Neutrophil (primary cell): ENCODE results near the gene PREX1.

Experiments
- H3K27ac ChIP-seq: fragments of 200-600 bp; sonication (generic); 2 replicates; pipeline ENCODE4 v1.5.1; 2016; ENCODE audit warnings: mild to moderate bottlenecking, moderate library complexity
- H3K27me3 ChIP-seq: fragments of 200-600 bp; sonication (generic); 2 replicates; pipeline ENCODE4 v1.6.0; 2016; ENCODE audit warnings: mild to moderate bottlenecking
- H3K36me3 ChIP-seq: fragments of 200-600 bp; sonication (generic); 2 replicates; pipeline ENCODE4 v1.5.1; 2017
- H3K4me1 ChIP-seq, 2 experiments: fragments of 200-600 bp in 1 of 2; sonication (generic) in 1 of 2; 1 replicate in 1 of 2; 2 replicates in 1 of 2; pipeline versions ENCODE4 v1.5.1 to v1.6.1; 2013 to 2016; ENCODE audit warnings: low read depth in 1 of 2, low read length in 1 of 2, mild to moderate bottlenecking in 1 of 2, moderate library complexity in 1 of 2; ENCODE audit not compliant: control insufficient read depth in 1 of 2, insufficient read depth in 1 of 2
- H3K4me3 ChIP-seq, 2 experiments: fragments of 200-600 bp in 1 of 2; sonication (generic) in 1 of 2; 1 replicate in 1 of 2; 2 replicates in 1 of 2; pipeline ENCODE4 v1.5.1; 2013 to 2016; ENCODE audit warnings: low read depth in 1 of 2, low read length in 1 of 2, mild to moderate bottlenecking in 1 of 2, moderate library complexity in 1 of 2
- H3K9me3 ChIP-seq: fragments of 200-600 bp; sonication (generic); 2 replicates; pipeline ENCODE4 v1.5.1; 2016
- CTCF ChIP-seq: fragments of 200-600 bp; sonication (generic); IDR thresholded peaks from 2 replicates; pipeline ENCODE4 v1.5.1; 2016; ENCODE audit warnings: antibody characterized with exemption

Gene PREX1

GRCh38 chr20:48850257-48850976 lies 22.6 kb upstream of the PREX1 start:
- no peaks in the 10 kb centered on the region for H3K27me3 ChIP-seq
- H3K4me3 ChIP-seq = no peak overlapping the region
- no peak overlapping the region for H3K27ac ChIP-seq
- no peaks in the 10 kb centered on the region for H3K9me3 ChIP-seq
- no peaks in the 10 kb centered on the region for H3K4me1 ChIP-seq
- no peaks in the 10 kb centered on the region for H3K36me3 ChIP-seq
- no peak for TF ChIP-seq CTCF

GRCh38 chr20:48849779-48850178 lies 22.0 kb upstream of the PREX1 start:
- Histone ChIP-seq H3K27ac (no peak overlapping the region), H3K27me3 (no peaks in the 10 kb centered on the region), H3K4me3 (no peak overlapping the region), H3K9me3 (no peaks in the 10 kb centered on the region), H3K4me1 (no peaks in the 10 kb centered on the region), H3K36me3 (no peaks in the 10 kb centered on the region)
- TF ChIP-seq CTCF = no peak

DNA sequence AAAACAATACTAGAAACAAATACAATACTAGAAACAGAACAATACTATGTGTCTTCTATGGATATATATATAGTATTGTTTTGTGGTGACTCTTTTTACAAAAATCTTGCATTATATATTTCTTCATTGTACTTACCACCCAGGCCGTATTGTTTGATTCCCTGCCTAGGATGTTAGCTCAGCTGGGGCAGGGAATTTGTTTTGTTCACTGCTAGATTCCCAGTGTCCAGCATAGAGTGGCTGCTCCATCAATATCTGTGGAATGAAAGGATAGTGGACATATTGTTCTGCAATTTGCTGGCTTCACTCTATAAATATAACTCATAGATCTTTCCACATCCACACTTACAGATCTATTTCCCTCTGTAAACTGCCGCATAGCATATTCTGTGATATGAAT lies 21.5 kb upstream of the PREX1 start:
- Histone ChIP-seq H3K27me3 (no peaks in the 10 kb centered on the region), H3K4me1 (no peaks in the 10 kb centered on the region), H3K36me3 (no peaks in the 10 kb centered on the region), H3K4me3 (no peak overlapping the region), H3K27ac (no peak overlapping the region), H3K9me3 (no peaks in the 10 kb centered on the region)
- no peak for TF ChIP-seq CTCF

GRCh38 chr20:48847498-48848205 lies 19.9 kb upstream of the PREX1 start:
- no peak for TF ChIP-seq CTCF
- Histone ChIP-seq H3K36me3 (no peaks in the 10 kb centered on the region), H3K27ac (no peak overlapping the region), H3K4me3 (no peak overlapping the region), H3K9me3 (no peaks in the 10 kb centered on the region), H3K27me3 (no peaks in the 10 kb centered on the region), H3K4me1 (no peaks in the 10 kb centered on the region)

- Histone ChIP-seq H3K9me3 (no peaks in the 10 kb centered on the region), H3K36me3 (no peaks in the 10 kb centered on the region), H3K4me1 (no peaks in the 10 kb centered on the region), H3K27ac (no peak overlapping the region), H3K27me3 (no peaks in the 10 kb centered on the region), H3K4me3 (no peak overlapping the region)
- no peak for TF ChIP-seq CTCF
Observed at GRCh38 chr20:48846516-48847492, 19.0 kb upstream of the PREX1 start.
